Subcutaneous abdominal adipose tissue (tissue), 5 donors: Measurements from ENCODE around the gene CNTN2.

Experiments
- H3K27ac ChIP-seq: one replicate; pipeline ENCODE4 v1.7.0; 2013; ENCODE audit warnings: low read depth, mild to moderate bottlenecking, inconsistent platforms, low read length, moderate library complexity
- H3K27me3 ChIP-seq, 5 donors: one replicate each; pipeline ENCODE4 v1.7.0; 2013; ENCODE audit warnings: low read length in 5 of 5, inconsistent platforms in 1 of 5; ENCODE audit not compliant: control insufficient read depth in 5 of 5, insufficient read depth in 4 of 5
- H3K36me3 ChIP-seq, 5 donors: one replicate each; pipeline ENCODE4 v1.7.0; 2013; ENCODE audit warnings: low read length in 5 of 5; ENCODE audit not compliant: control insufficient read depth in 5 of 5, insufficient read depth in 5 of 5
- H3K4me1 ChIP-seq, 5 donors: one replicate each; pipeline ENCODE4 v1.7.0; 2013; ENCODE audit warnings: low read length in 5 of 5, mild to moderate bottlenecking in 3 of 5, moderate library complexity in 1 of 5; ENCODE audit not compliant: control insufficient read depth in 5 of 5, insufficient read depth in 5 of 5
- H3K4me3 ChIP-seq, 5 donors: one replicate each; pipeline ENCODE4 v1.7.0; 2013; ENCODE audit warnings: low read length in 5 of 5, low read depth in 1 of 5
- H3K9ac ChIP-seq, 5 donors: one replicate each; pipeline ENCODE4 v1.7.0; 2013; ENCODE audit warnings: low read length in 5 of 5, mild to moderate bottlenecking in 4 of 5, moderate library complexity in 3 of 5
- H3K9me3 ChIP-seq, 5 donors: one replicate each; pipeline ENCODE4 v1.7.0; 2013; ENCODE audit warnings: low read length in 5 of 5; ENCODE audit not compliant: control insufficient read depth in 5 of 5
- donor health status: healthy.
- donor health status: healthy.
- donor health status: healthy.
- donor health status: healthy.
- donor health status: healthy.

Gene CNTN2

GRCh38 chr1:205008896-205009295 lies 34.1 kb upstream of the CNTN2 start:
- Histone ChIP-seq H3K9me3 (no peaks in the 10 kb centered on the region), H3K4me3 (no peak overlapping the region), H3K4me1 (peaks cover 3 to 29% (median 15%) of the 10 kb centered on the region in 5 donors), H3K27me3 (no peaks in the 10 kb centered on the region), H3K27ac (no peak overlapping the region), H3K36me3 (no peaks in the 10 kb centered on the region), H3K9ac (no peak overlapping the region)

- no peaks in the 10 kb centered on the region for H3K36me3 ChIP-seq
- no peak overlapping the region for H3K9ac ChIP-seq
- no peak overlapping the region for H3K4me3 ChIP-seq
- no peaks in the 10 kb centered on the region for H3K9me3 ChIP-seq
- H3K27me3 ChIP-seq: no peaks in the 10 kb centered on the region
- peaks cover 3 to 27% (median 18%) of the 10 kb centered on the region in 5 donors for H3K4me1 ChIP-seq
- H3K27ac ChIP-seq: no peak overlapping the region
Observed at GRCh38 chr1:205009670-205010069, 33.3 kb upstream of the CNTN2 start.

- H3K9ac ChIP-seq: peak overlapping the region in 1 of 5 donors; percentile 2
- peaks cover 0 to 2% (median 0%) of the 10 kb centered on the region in 5 donors for H3K27me3 ChIP-seq
- H3K36me3 ChIP-seq: no peaks in the 10 kb centered on the region
- H3K4me1 ChIP-seq: peaks cover 3 to 28% (median 18%) of the 10 kb centered on the region in 5 donors
- H3K4me3 ChIP-seq: no peak overlapping the region
- no peak overlapping the region for H3K27ac ChIP-seq
- H3K9me3 ChIP-seq: no peaks in the 10 kb centered on the region
Observed at GRCh38 chr1:205012391-205013140, 30.4 kb upstream of the CNTN2 start.

GRCh38 chr1:205013683-205014367 lies 29.2 kb upstream of the CNTN2 start:
- Histone ChIP-seq H3K36me3 (no peaks in the 10 kb centered on the region), H3K9ac (no peak overlapping the region), H3K9me3 (no peaks in the 10 kb centered on the region), H3K4me1 (peaks cover 3 to 28% (median 18%) of the 10 kb centered on the region in 5 donors), H3K4me3 (no peak overlapping the region), H3K27ac (no peak overlapping the region), H3K27me3 (peaks cover 0 to 7% (median 0%) of the 10 kb centered on the region in 5 donors)

DNA sequence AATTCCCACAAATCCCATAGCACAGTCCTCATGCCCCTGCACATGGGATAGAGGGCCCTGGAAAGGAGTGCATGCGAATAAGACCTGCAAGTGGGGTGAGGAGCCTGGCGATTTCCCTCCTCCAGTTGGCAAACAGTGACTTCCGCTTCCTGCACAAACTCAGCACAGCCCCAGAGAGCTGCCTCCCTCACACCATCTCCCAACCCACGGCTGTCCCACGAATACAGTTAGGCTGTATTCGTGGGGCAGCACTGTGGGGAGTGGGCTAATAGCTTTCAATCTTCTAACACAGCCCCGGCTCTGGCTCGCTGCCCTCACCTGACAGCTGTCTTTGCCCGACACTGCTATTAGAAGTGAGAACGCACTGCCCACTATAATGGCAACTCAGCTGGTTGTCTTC lies 28.2 kb upstream of the CNTN2 start:
- peaks cover 0 to 7% (median 0%) of the 10 kb centered on the region in 5 donors for H3K27me3 ChIP-seq
- H3K4me3 ChIP-seq: no peak overlapping the region
- H3K4me1 ChIP-seq: peaks cover 3 to 28% (median 18%) of the 10 kb centered on the region in 5 donors
- H3K36me3 ChIP-seq: no peaks in the 10 kb centered on the region
- no peak overlapping the region for H3K9ac ChIP-seq
- no peak overlapping the region for H3K27ac ChIP-seq
- H3K9me3 ChIP-seq: no peaks in the 10 kb centered on the region

GRCh38 chr1:205015241-205015640 lies 27.8 kb upstream of the CNTN2 start:
- no peaks in the 10 kb centered on the region for H3K36me3 ChIP-seq
- peaks cover 0 to 7% (median 0%) of the 10 kb centered on the region in 5 donors for H3K27me3 ChIP-seq
- H3K27ac ChIP-seq: no peak overlapping the region
- H3K4me3 ChIP-seq: no peak overlapping the region
- H3K4me1 ChIP-seq: peaks cover 3 to 28% (median 18%) of the 10 kb centered on the region in 5 donors
- no peak overlapping the region for H3K9ac ChIP-seq
- no peaks in the 10 kb centered on the region for H3K9me3 ChIP-seq

GRCh38 chr1:205016075-205016474 lies 26.9 kb upstream of the CNTN2 start:
- no peak overlapping the region for H3K9ac ChIP-seq
- H3K36me3 ChIP-seq: no peaks in the 10 kb centered on the region
- no peak overlapping the region for H3K4me3 ChIP-seq
- H3K27ac ChIP-seq: no peak overlapping the region
- H3K4me1 ChIP-seq: peaks cover 3 to 34% (median 23%) of the 10 kb centered on the region in 5 donors
- H3K9me3 ChIP-seq: no peaks in the 10 kb centered on the region
- peaks cover 0 to 7% (median 3%) of the 10 kb centered on the region in 5 donors for H3K27me3 ChIP-seq

GRCh38 chr1:205016584-205016983 lies 26.4 kb upstream of the CNTN2 start:
- H3K9me3 ChIP-seq: no peaks in the 10 kb centered on the region
- peaks cover 3 to 34% (median 23%) of the 10 kb centered on the region in 5 donors for H3K4me1 ChIP-seq
- H3K27me3 ChIP-seq: peaks cover 0 to 7% (median 3%) of the 10 kb centered on the region in 5 donors
- H3K36me3 ChIP-seq: no peaks in the 10 kb centered on the region
- H3K27ac ChIP-seq: no peak overlapping the region
- H3K4me3 ChIP-seq: no peak overlapping the region
- H3K9ac ChIP-seq: no peak overlapping the region

GRCh38 chr1:205017001-205017400 lies 26.0 kb upstream of the CNTN2 start:
- no peak overlapping the region for H3K27ac ChIP-seq
- no peak overlapping the region for H3K9ac ChIP-seq
- peaks cover 0 to 7% (median 3%) of the 10 kb centered on the region in 5 donors for H3K27me3 ChIP-seq
- no peaks in the 10 kb centered on the region for H3K9me3 ChIP-seq
- peaks cover 3 to 34% (median 23%) of the 10 kb centered on the region in 5 donors for H3K4me1 ChIP-seq
- no peak overlapping the region for H3K4me3 ChIP-seq
- no peaks in the 10 kb centered on the region for H3K36me3 ChIP-seq

GRCh38 chr1:205017766-205018165 lies 25.2 kb upstream of the CNTN2 start:
- Histone ChIP-seq H3K27ac (no peak overlapping the region), H3K9ac (no peak overlapping the region), H3K4me1 (peaks cover 3 to 27% (median 23%) of the 10 kb centered on the region in 5 donors), H3K4me3 (no peak overlapping the region), H3K27me3 (peaks cover 0 to 7% (median 3%) of the 10 kb centered on the region in 5 donors), H3K36me3 (no peaks in the 10 kb centered on the region), H3K9me3 (no peaks in the 10 kb centered on the region)
